K562 (cell line): Measurements from ENCODE around the gene SEC11A. TPM values are rescaled to one million over a fixed set of nuclear protein-coding genes. Genes with fewer than 3 reads are reported as not detected.

Experiments used
- ATAC-seq: fragments of 200-7000 bp; cut with Tn5 transposase; 3 replicates; pipeline ENCODE4 v1.9.1; 2020; ENCODE audit warnings: moderate library complexity
- BruUV-seq: library from RNA; stranded (reverse); fragments of 400-500 nt; replicated peaks from 2 replicates; lab custom pipeline; 2021; lab: Mats Ljungman, UMichigan
- CTCF ChIA-PET: fragments of 300-600 bp; formaldehyde crosslinking; extraction: SDS; loops from one replicate; lab custom pipeline; 2021; ENCODE audit warnings: low intra/inter-chr PET ratio; lab: Yijun Ruan, JAX
- POLR2A ChIA-PET: fragments of 300-600, 350-650 bp; sonication (Branson Sonifier 250); formaldehyde crosslinking; extraction: SDS; loops from one replicate; lab custom pipeline; 2021; ENCODE audit warnings: antibody characterized with exemption, inconsistent platforms; lab: Yijun Ruan, JAX
- DNase-seq, 4 experiments: peaks; one replicate each; pipeline versions ENCODE4 v3.0.0 to v3.0.0-alpha.2; 2011 to 2018; ENCODE audit warnings: low spot score in 3 of 4, mixed read lengths in 3 of 4; ENCODE audit errors: extremely low read depth in 1 of 4
- FAIRE-seq: peaks from 2 replicates; lab custom pipeline; 2011; peaks lifted over from hg19 to GRCh38; lab: Jason Lieb, UNC
- H2AFZ ChIP-seq: 2 replicates; pipeline ENCODE4 v1.6.0; 2011; ENCODE audit warnings: low read depth, low read length, control low read depth, inconsistent platforms
- H3K27ac ChIP-seq: fragments of 200-600 bp; 3 replicates; pipeline ENCODE4 v1.8.0; 2011; ENCODE audit warnings: low read depth, mild to moderate bottlenecking, control low read depth, inconsistent platforms, low read length, moderate library complexity, mixed read lengths; ENCODE audit errors: extremely low read depth
- H3K27me3 ChIP-seq, 2 experiments: fragments of 300-600 bp in 1 of 2; 2 replicates in 1 of 2; 3 replicates in 1 of 2; pipeline versions ENCODE4 v1.6.0 to v1.8.0; 2011; ENCODE audit warnings: inconsistent platforms in 2 of 2, low read length in 2 of 2, mild to moderate bottlenecking in 1 of 2, mixed read lengths in 1 of 2, moderate library complexity in 1 of 2; ENCODE audit not compliant: control insufficient read depth in 2 of 2, insufficient read depth in 2 of 2
- H3K36me3 ChIP-seq: fragments of 300-600 bp; 3 replicates; pipeline ENCODE4 v1.8.0; 2011; ENCODE audit warnings: mild to moderate bottlenecking, low read length, inconsistent platforms; ENCODE audit not compliant: control insufficient read depth, insufficient read depth
- H3K4me1 ChIP-seq, 2 experiments: fragments of 200-600 bp in 1 of 2; replicated peaks in 1 of 2; 2 replicates in 1 of 2; 3 replicates in 1 of 2; pipeline versions ENCODE4 v1.5.1 to v1.8.0; 2011; ENCODE audit warnings: inconsistent platforms in 2 of 2, low read length in 2 of 2, mild to moderate bottlenecking in 1 of 2, mixed read lengths in 1 of 2, moderate library complexity in 1 of 2; ENCODE audit not compliant: control insufficient read depth in 2 of 2, insufficient read depth in 2 of 2
- H3K4me2 ChIP-seq: 2 replicates; pipeline ENCODE4 v1.6.1; 2011; ENCODE audit warnings: low read length, control low read depth, inconsistent platforms, mixed read lengths; ENCODE audit not compliant: insufficient read depth
- H3K4me3 ChIP-seq: fragments of 200-600 bp; sonication (generic), shearing (Covaris generic); 2 replicates; pipeline ENCODE4 v1.5.1; 2016; ENCODE audit warnings: control low read depth, inconsistent platforms
- H3K79me2 ChIP-seq: fragments of 200-600 bp; 3 replicates; pipeline ENCODE4 v1.8.0; 2011; ENCODE audit warnings: low read length, inconsistent platforms; ENCODE audit not compliant: control insufficient read depth, insufficient read depth
- H3K9ac ChIP-seq, 2 experiments: 2 replicates each; pipeline versions ENCODE4 v1.6.0 to v1.6.1; 2011; ENCODE audit warnings: low read depth in 2 of 2, low read length in 2 of 2, control low read depth in 1 of 2, inconsistent platforms in 1 of 2, mild to moderate bottlenecking in 1 of 2, mixed read lengths in 1 of 2; ENCODE audit not compliant: insufficient read depth in 1 of 2
- H3K9me1 ChIP-seq: one replicate; pipeline ENCODE4 v1.6.0; 2011; ENCODE audit warnings: inconsistent platforms, mild to moderate bottlenecking, low read length, moderate library complexity; ENCODE audit not compliant: control insufficient read depth, insufficient read depth
- H3K9me3 ChIP-seq: replicated peaks from 2 replicates; pipeline ENCODE4 v1.5.1; 2011; ENCODE audit warnings: low read depth, low read length, inconsistent platforms; ENCODE audit not compliant: control insufficient read depth, insufficient read depth
- H4K20me1 ChIP-seq: replicated peaks from 2 replicates; pipeline ENCODE4 v1.6.1; 2011; ENCODE audit warnings: low read length, inconsistent platforms, mixed read lengths; ENCODE audit not compliant: control insufficient read depth, insufficient read depth
- ASH1L ChIP-seq: fragments of 450-650 bp; IDR thresholded peaks from 2 replicates; pipeline ENCODE4 v1.6.1; 2018; ENCODE audit warnings: borderline replicate concordance, mild to moderate bottlenecking, low read depth; ENCODE audit not compliant: partially characterized antibody
- CCNT2 ChIP-seq: IDR thresholded peaks from 2 replicates; pipeline ENCODE4 v1.6.1; 2011; ENCODE audit warnings: borderline replicate concordance, low read depth, mild to moderate bottlenecking, moderate library complexity, mixed read lengths, low read length; ENCODE audit not compliant: insufficient read length; ENCODE audit errors: extremely low read depth
- CEBPZ ChIP-seq: fragments of 150-350 bp; IDR thresholded peaks from 2 replicates; pipeline ENCODE4 v1.6.1; 2014; ENCODE audit warnings: low read depth, mild to moderate bottlenecking, low read length, borderline replicate concordance
- HIVEP1 ChIP-seq: fragments of 250-450 bp; sonication (Bioruptor Pico); IDR thresholded peaks from 2 replicates; pipeline ENCODE4 v1.4.0; 2020; ENCODE audit warnings: mild to moderate bottlenecking
- NFE2 ChIP-seq: IDR thresholded peaks from 2 replicates; pipeline ENCODE4 v1.6.1; 2014; ENCODE audit warnings: antibody characterized with exemption, low read depth
- TFAP4 ChIP-seq: sonication (generic); formaldehyde crosslinking; IDR thresholded peaks from 2 replicates; pipeline ENCODE4 v1.8.0; 2022; ENCODE audit warnings: missing genetic modification reagents, mild to moderate bottlenecking, moderate library complexity, borderline replicate concordance
- ZNF23 ChIP-seq: fragments of 250-450 bp; sonication (Bioruptor Pico); IDR thresholded peaks from 2 replicates; pipeline ENCODE4 v1.4.0; 2020; ENCODE audit warnings: mild to moderate bottlenecking
- WGBS: fragments of 100-300 bp; shearing (Covaris generic); methylation state at CpG from one replicate; pipeline ENCODE4 v1.1.6; 2016; ENCODE audit warnings: low coverage, mixed read lengths; ENCODE audit not compliant: insufficient coverage; ENCODE audit errors: missing lambda C conversion rate; 5-methylcytosine and 5-hydroxymethylcytosine counted together
- in situ Hi-C: fragments of 300-500 bp; cut with MboI; formaldehyde crosslinking; loops from 4 replicates; pipeline ENCODE4 v1.15.0; 2018; ENCODE audit warnings: inconsistent platforms, mixed read lengths
- intact Hi-C: fragments of 100-400 bp; cut with micrococcal nuclease; formaldehyde crosslinking; loops from 2 replicates; pipeline ENCODE4 v1.14.2; 2022
- polyA plus RNA-seq, 8 experiments: library from polyadenylated mRNA; depleted of rRNA in 4 of 8; stranded (reverse) in 5 of 8; unstranded in 3 of 8; fragments of >200 nt; fragmentation: Nextera tagmentation in 2 of 8; fragmentation: Illumina TruSeq in 1 of 8; extraction: Ambion mirVana in 2 of 8; extraction: Trizol in 1 of 8; gene quantifications; 2 replicates each; pipeline versions ENCODE4 v1.2.1 to v1.2.3, GENCODE V29; 2011 to 2014; ENCODE audit warnings: inconsistent platforms in 1 of 8, missing spikeins in 1 of 8
- total RNA-seq, 7 experiments: library from RNA; depleted of rRNA in 6 of 7; stranded (reverse); fragments of >200 nt in 6 of 7; fragmentation: Illumina TruSeq in 2 of 7; extraction: Trizol in 2 of 7; gene quantifications; 2 replicates each; pipeline versions ENCODE4 v1.2.1 to v1.2.3, GENCODE V29; 2011 to 2021; ENCODE audit warnings: low replicate concordance in 1 of 7
- TF ChIP-seq, protein P1 (sequence below): fragments of 250-450 bp; sonication (Bioruptor Pico); IDR thresholded peaks from 2 replicates; pipeline ENCODE4 v1.4.0; 2020

The SEC11A gene
- total and polyA plus RNA-seq, 9 of the 15 experiments (the other 6 are each of a cell fraction or from before 2014, with no cell fraction given) = 175 to 310 (median 229) TPM

- TF ChIP-seq CEBPZ (no peak), HIVEP1 (CRISPR knock-in tag) (no peak), CCNT2 (no peak)
- TF ChIP-seq, all 486 proteins: peak for 0
Measured at GRCh38 chr15:84657748-84658079, 58.2 kb downstream of the SEC11A start (continued).

- DNase-seq (no peak), ATAC-seq (no peak), FAIRE-seq (no peak)
- POLR2A ChIA-PET = interaction anchor here (1.0 to 1.3 kb wide), 2 partner anchors 9 to 26 kb away, joined by 3 read pairs; no protein-coding TSS in a partner anchor
- in situ Hi-C loops = no loop called here
- H3K4me1 ChIP-seq = peaks cover 6 to 24% of the 10 kb centered on the region in 2 experiments; a peak in 3 of 5 replicates
- H3K27me3 ChIP-seq = no peaks in the 10 kb centered on the region
- H3K9me1 ChIP-seq = no peaks in the 10 kb centered on the region
- no peak overlapping the region for H3K9ac ChIP-seq
- peaks cover 9% of the 10 kb centered on the region; the same call in 2 of the 3 replicates for H3K36me3 ChIP-seq
- no peaks in the 10 kb centered on the region for H4K20me1 ChIP-seq
- no peaks in the 10 kb centered on the region for H3K9me3 ChIP-seq
- WGBS = 52% methylated on average over 6 of the region's 7 CpGs
- no TSS peak for BruUV-seq
- no peak overlapping the region for H3K4me2 ChIP-seq
- H3K4me3 ChIP-seq = no peak overlapping the region
- CTCF ChIA-PET = no interaction called here
- no peak for TF ChIP-seq ASH1L
- 0 out of 2 replicates have a peak, but pooled peaks have one; percentile 17 for TF ChIP-seq TFAP4 (CRISPR knock-in tag)
- TF ChIP-seq NFE2 = 0 out of 2 replicates have a peak, but pooled peaks have one; percentile 10
- TF ChIP-seq, protein P1, sequence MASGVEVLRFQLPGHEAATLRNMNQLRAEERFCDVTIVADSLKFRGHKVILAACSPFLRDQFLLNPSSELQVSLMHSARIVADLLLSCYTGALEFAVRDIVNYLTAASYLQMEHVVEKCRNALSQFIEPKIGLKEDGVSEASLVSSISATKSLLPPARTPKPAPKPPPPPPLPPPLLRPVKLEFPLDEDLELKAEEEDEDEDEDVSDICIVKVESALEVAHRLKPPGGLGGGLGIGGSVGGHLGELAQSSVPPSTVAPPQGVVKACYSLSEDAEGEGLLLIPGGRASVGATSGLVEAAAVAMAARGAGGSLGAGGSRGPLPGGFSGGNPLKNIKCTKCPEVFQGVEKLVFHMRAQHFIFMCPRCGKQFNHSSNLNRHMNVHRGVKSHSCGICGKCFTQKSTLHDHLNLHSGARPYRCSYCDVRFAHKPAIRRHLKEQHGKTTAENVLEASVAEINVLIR (CRISPR knock-in tag) = no peak
- TF ChIP-seq ZNF23 (CRISPR knock-in tag) = no peak
- H3K79me2 ChIP-seq = peaks cover 17% of the 10 kb centered on the region
- intact Hi-C loops = no loop called here
- no peak overlapping the region for H2AFZ ChIP-seq
- H3K27ac ChIP-seq = no peak overlapping the region
Measured at GRCh38 chr15:84656972-84657371, 59.0 kb downstream of the SEC11A start.
